ENCODE data around the gene TIGIT. TPM values are rescaled to one million over a fixed set of nuclear protein-coding genes. Genes with fewer than 3 reads are reported as not detected.

The TIGIT gene
- total RNA-seq, 4 donors from 2014 or later = 0.33 TPM; not detected in 3

DNA sequence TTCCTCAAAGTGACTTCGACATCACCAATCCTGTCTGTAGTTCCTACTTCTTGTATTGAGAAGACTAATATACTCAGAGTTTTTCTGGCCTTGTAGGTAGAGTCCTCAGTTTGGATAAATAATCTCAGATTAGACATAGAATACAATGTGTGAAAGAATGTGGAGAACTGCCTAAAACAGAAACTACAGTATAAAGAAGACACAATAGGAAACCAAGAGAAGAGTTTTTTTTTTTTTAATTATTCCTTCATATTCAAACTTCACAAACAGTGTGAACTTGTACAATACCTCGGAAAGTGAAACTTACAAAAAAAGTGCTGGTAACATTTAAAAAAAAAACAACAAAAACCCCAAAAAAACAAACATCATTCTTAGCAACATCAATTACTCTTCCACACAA is 20.5 kb downstream of the TIGIT start:
- Histone ChIP-seq H3K9me3 (no peaks in the 10 kb centered on the region), H3K4me1 (no peaks in the 10 kb centered on the region), H3K4me3 (no peak overlapping the region), H3K27ac (replicated peaks in 1 of 4) (no peak overlapping the region), H3K27me3 (no peaks in the 10 kb centered on the region), H3K36me3 (peaks cover 0 to 5% (median 0%) of the 10 kb centered on the region in 4 donors)
- WGBS = 97% methylated on average over 2 of the region's 2 CpGs
- TF ChIP-seq POLR2A (IDR thresholded peaks at IDR 0.05; ENCODE audit: low read depth) (no peak), POLR2AphosphoS5 (IDR thresholded peaks at IDR 0.05) (no peak), EP300 (IDR thresholded peaks at IDR 0.05) (no peak)
- TF ChIP-seq, protein P1, sequence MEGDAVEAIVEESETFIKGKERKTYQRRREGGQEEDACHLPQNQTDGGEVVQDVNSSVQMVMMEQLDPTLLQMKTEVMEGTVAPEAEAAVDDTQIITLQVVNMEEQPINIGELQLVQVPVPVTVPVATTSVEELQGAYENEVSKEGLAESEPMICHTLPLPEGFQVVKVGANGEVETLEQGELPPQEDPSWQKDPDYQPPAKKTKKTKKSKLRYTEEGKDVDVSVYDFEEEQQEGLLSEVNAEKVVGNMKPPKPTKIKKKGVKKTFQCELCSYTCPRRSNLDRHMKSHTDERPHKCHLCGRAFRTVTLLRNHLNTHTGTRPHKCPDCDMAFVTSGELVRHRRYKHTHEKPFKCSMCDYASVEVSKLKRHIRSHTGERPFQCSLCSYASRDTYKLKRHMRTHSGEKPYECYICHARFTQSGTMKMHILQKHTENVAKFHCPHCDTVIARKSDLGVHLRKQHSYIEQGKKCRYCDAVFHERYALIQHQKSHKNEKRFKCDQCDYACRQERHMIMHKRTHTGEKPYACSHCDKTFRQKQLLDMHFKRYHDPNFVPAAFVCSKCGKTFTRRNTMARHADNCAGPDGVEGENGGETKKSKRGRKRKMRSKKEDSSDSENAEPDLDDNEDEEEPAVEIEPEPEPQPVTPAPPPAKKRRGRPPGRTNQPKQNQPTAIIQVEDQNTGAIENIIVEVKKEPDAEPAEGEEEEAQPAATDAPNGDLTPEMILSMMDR (IDR thresholded peaks at IDR 0.05) = no peak
- no peak for DNase-seq (ENCODE audit: extremely low spot score)
- intact Hi-C loops (cut with DNase I) = no loop called here

DNA sequence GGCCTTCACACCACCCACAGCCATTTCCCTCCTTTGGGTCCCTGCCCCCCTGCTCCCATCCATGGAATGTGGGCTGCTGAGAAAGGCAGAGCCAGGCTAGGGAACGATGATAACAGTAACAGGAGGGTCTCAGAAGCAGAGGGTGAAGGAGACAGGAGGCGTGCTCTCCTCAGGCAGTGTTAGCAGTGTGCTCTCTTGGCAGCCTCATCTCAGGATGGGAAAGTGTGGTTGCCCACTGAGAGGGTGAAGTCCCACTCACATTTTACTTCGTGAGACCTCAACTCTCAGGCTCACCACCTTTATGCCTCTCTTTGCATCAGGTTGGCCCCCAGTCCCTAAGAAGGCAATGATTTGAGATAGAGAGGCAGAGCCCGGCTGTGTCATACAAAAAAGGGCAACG is 24.5 kb downstream of the TIGIT start:
- WGBS = 81% methylated on average over 5 of the region's 5 CpGs
- Histone ChIP-seq H3K9me3 (no peaks in the 10 kb centered on the region), H3K4me1 (no peaks in the 10 kb centered on the region), H3K36me3 (peaks cover 0 to 5% (median 2%) of the 10 kb centered on the region in 4 donors), H3K4me3 (no peak overlapping the region), H3K27me3 (no peaks in the 10 kb centered on the region), H3K27ac (replicated peaks in 1 of 4) (no peak overlapping the region)
- intact Hi-C loops (cut with DNase I) = no loop called here
- no peak for TF ChIP-seq POLR2AphosphoS5 (IDR thresholded peaks at IDR 0.05)
- TF ChIP-seq, protein P1 (IDR thresholded peaks at IDR 0.05) = no peak
- TF ChIP-seq POLR2A (IDR thresholded peaks at IDR 0.05; ENCODE audit: low read depth) = no peak
- TF ChIP-seq EP300 (IDR thresholded peaks at IDR 0.05) = no peak
- no peak for DNase-seq (ENCODE audit: extremely low spot score)

DNA sequence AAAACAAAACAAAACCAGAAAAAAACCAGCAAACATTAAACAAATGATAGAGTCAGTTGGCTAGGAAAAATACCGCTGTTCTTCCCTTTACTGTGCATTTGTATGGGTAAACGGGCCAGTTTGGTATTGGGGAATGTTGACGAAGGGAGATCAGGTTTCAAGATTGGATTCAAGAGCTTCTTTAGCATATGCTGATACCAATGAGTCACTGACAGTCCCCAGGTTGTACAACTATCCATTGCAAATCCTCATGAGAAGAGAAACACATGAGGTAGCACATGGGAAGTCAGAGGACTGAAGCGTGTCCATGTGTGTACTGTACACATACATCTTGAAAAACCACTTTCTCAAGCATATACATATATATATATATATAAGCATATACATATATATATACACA is 25.6 kb downstream of the TIGIT start:
- TF ChIP-seq EP300 (IDR thresholded peaks at IDR 0.05) (no peak), POLR2A (IDR thresholded peaks at IDR 0.05; ENCODE audit: low read depth) (no peak), POLR2AphosphoS5 (IDR thresholded peaks at IDR 0.05) (no peak)
- TF ChIP-seq, protein P1 (IDR thresholded peaks at IDR 0.05) = no peak
- no peaks in the 10 kb centered on the region for H3K4me1 ChIP-seq
- H3K9me3 ChIP-seq = no peaks in the 10 kb centered on the region
- DNase-seq (ENCODE audit: extremely low spot score) = no peak
- H3K36me3 ChIP-seq = peaks cover 0 to 5% (median 2%) of the 10 kb centered on the region in 4 donors
- H3K4me3 ChIP-seq = no peak overlapping the region
- intact Hi-C loops (cut with DNase I) = no loop called here
- H3K27me3 ChIP-seq = no peaks in the 10 kb centered on the region
- no peak overlapping the region for H3K27ac ChIP-seq (replicated peaks in 1 of 4)
- WGBS = 88% methylated on average over 4 of the region's 4 CpGs

DNA sequence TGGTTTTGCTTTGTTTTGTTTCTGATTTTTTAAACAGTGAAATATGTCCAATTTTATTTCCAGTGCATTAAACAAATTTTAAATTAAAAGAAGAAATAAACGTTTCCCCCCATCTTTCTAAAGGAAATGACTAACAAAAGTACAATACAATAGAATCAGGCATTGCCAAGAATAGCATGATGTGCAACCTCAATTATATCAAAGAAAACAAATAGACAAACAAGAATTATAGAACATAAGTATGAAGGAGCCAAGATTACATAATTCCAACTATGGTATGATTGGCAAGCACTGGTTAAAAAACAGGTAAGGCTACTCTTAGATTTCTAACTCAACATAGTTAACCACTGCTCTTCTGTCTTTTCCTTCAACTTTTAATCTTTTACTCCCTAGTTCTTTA is 26.4 kb downstream of the TIGIT start:
- TF ChIP-seq EP300 (IDR thresholded peaks at IDR 0.05) = no peak
- TF ChIP-seq POLR2AphosphoS5 (IDR thresholded peaks at IDR 0.05) = no peak
- TF ChIP-seq POLR2A (IDR thresholded peaks at IDR 0.05; ENCODE audit: low read depth) = no peak
- TF ChIP-seq, protein P1 (IDR thresholded peaks at IDR 0.05) = no peak
- H3K4me1 ChIP-seq = no peaks in the 10 kb centered on the region
- DNase-seq (ENCODE audit: extremely low spot score) = no peak
- peaks cover 0 to 5% (median 2%) of the 10 kb centered on the region in 4 donors for H3K36me3 ChIP-seq
- no peak overlapping the region for H3K27ac ChIP-seq (replicated peaks in 1 of 4)
- WGBS = 47% methylated on average over 1 of the region's 1 CpG
- no peak overlapping the region for H3K4me3 ChIP-seq
- H3K27me3 ChIP-seq = no peaks in the 10 kb centered on the region
- intact Hi-C loops (cut with DNase I) = no loop called here
- no peaks in the 10 kb centered on the region for H3K9me3 ChIP-seq

Measured in esophagus muscularis mucosa (tissue), 4 donors.